GM12892 (cell line): Measurements from ENCODE around the gene ZNF577.

Experiments used
- POLR2A ChIP-seq: IDR thresholded peaks from 2 replicates; pipeline ENCODE4 v1.6.1; 2011; ENCODE audit warnings: low read depth, low read length, control low read depth
- POLR2AphosphoS5 ChIP-seq: IDR thresholded peaks from 2 replicates; pipeline ENCODE4 v1.6.1; 2011; ENCODE audit warnings: low read depth, low read length, control low read depth
- TAF1 ChIP-seq: IDR thresholded peaks from 2 replicates; pipeline ENCODE4 v1.6.1; 2011; ENCODE audit warnings: low read depth, mild to moderate bottlenecking, control low read depth, low read length, borderline replicate concordance

GRCh38 chr19:51903192-51903591 is 15.4 kb upstream of the ZNF577 start:
- TF ChIP-seq POLR2A, result no peak
- TF ChIP-seq POLR2AphosphoS5, result no peak
- no peak for TF ChIP-seq TAF1
